ENCODE results near the gene LRRC32. TPM values are rescaled to one million over a fixed set of nuclear protein-coding genes. Genes with fewer than 3 reads are reported as not detected.

LRRC32 gene
- polyA plus RNA-seq, 1 donor (not counting 4 experiments of a cell fraction or from before 2014, with no cell fraction given): not detected

- Histone ChIP-seq H4K20me1 (ENCODE audit: control insufficient read depth, extremely low read depth, insufficient read depth, low read length) (no peaks in the 10 kb centered on the region), H3K27me3 (ENCODE audit: control insufficient read depth, extremely low read depth, insufficient read depth, low read length) (peaks cover under 1% of the 10 kb centered on the region), H3K9me3 (ENCODE audit: control insufficient read depth, low read depth, low read length) (peaks cover 4% of the 10 kb centered on the region), H2AFZ (ENCODE audit: control insufficient read depth, low read length) (peak overlapping the region; percentile 68), H3K4me2 (ENCODE audit: control insufficient read depth, extremely low read depth, insufficient read depth, low read depth, low read length) (no peak overlapping the region), H3K36me3 (ENCODE audit: control insufficient read depth in 2 of 2, extremely low read depth in 1 of 2, insufficient read depth in 2 of 2, low read length in 2 of 2) (no peaks in the 10 kb centered on the region), H3K27ac (ENCODE audit: control insufficient read depth, insufficient read depth, low read length) (no peak overlapping the region), H3K4me1 (ENCODE audit: control insufficient read depth, extremely low read depth, insufficient read depth, low read length) (peaks cover 4% of the 10 kb centered on the region), H3K9ac (ENCODE audit: control insufficient read depth, extremely low read depth, insufficient read depth, low read length) (no peak overlapping the region), H3K4me3 (ENCODE audit: control insufficient read depth in 2 of 3, extremely low read depth in 1 of 3, insufficient read depth in 2 of 3, low read depth in 1 of 3, low read length in 3 of 3) (no peak overlapping the region), H3K9me1 (ENCODE audit: control insufficient read depth, extremely low read depth, insufficient read depth, low read length) (no peaks in the 10 kb centered on the region), H3K79me2 (ENCODE audit: control insufficient read depth, insufficient read depth, low read length) (no peaks in the 10 kb centered on the region)
- DNase-seq (ENCODE audit: low read depth, low spot score): no peak
- peak in 1 of 3 experiments; percentile 49 for TF ChIP-seq CTCF (optimal IDR thresholded peaks at IDR 0.05 in 1 of 3, IDR thresholded peaks at IDR 0.05 in 1 of 3, conservative IDR thresholded peaks at IDR 0.05 in 1 of 3; ENCODE audit: extremely low read depth in 1 of 3, insufficient read depth in 2 of 3, low read length in 3 of 3)
- TF ChIP-seq EZH2 (IDR thresholded peaks at IDR 0.05; ENCODE audit: low read length): no peak
- no peak for FAIRE-seq
- dilution Hi-C loops (cut with MboI; ENCODE audit: extremely low pct_ligation_motif_present, low sequenced_read_pairs): no loop called here
Measured at GRCh38 chr11:76629853-76630599, 40.5 kb downstream of the LRRC32 start.

- no peaks in the 10 kb centered on the region for H3K36me3 ChIP-seq (ENCODE audit: control insufficient read depth in 2 of 2, extremely low read depth in 1 of 2, insufficient read depth in 2 of 2, low read length in 2 of 2)
- no peaks in the 10 kb centered on the region for H3K79me2 ChIP-seq (ENCODE audit: control insufficient read depth, insufficient read depth, low read length)
- peaks cover 4% of the 10 kb centered on the region for H3K9me3 ChIP-seq (ENCODE audit: control insufficient read depth, low read depth, low read length)
- H3K4me3 ChIP-seq (ENCODE audit: control insufficient read depth in 2 of 3, extremely low read depth in 1 of 3, insufficient read depth in 2 of 3, low read depth in 1 of 3, low read length in 3 of 3): no peak overlapping the region
- H4K20me1 ChIP-seq (ENCODE audit: control insufficient read depth, extremely low read depth, insufficient read depth, low read length): no peaks in the 10 kb centered on the region
- dilution Hi-C loops (cut with MboI; ENCODE audit: extremely low pct_ligation_motif_present, low sequenced_read_pairs): no loop called here
- peaks cover 4% of the 10 kb centered on the region for H3K4me1 ChIP-seq (ENCODE audit: control insufficient read depth, extremely low read depth, insufficient read depth, low read length)
- no peak for TF ChIP-seq CTCF (optimal IDR thresholded peaks at IDR 0.05 in 1 of 3, IDR thresholded peaks at IDR 0.05 in 1 of 3, conservative IDR thresholded peaks at IDR 0.05 in 1 of 3; ENCODE audit: extremely low read depth in 1 of 3, insufficient read depth in 2 of 3, low read length in 3 of 3)
- no peak for TF ChIP-seq EZH2 (IDR thresholded peaks at IDR 0.05; ENCODE audit: low read length)
- H3K27ac ChIP-seq (ENCODE audit: control insufficient read depth, insufficient read depth, low read length): no peak overlapping the region
- no peaks in the 10 kb centered on the region for H3K27me3 ChIP-seq (ENCODE audit: control insufficient read depth, extremely low read depth, insufficient read depth, low read length)
- no peak overlapping the region for H3K4me2 ChIP-seq (ENCODE audit: control insufficient read depth, extremely low read depth, insufficient read depth, low read depth, low read length)
- no peak overlapping the region for H3K9ac ChIP-seq (ENCODE audit: control insufficient read depth, extremely low read depth, insufficient read depth, low read length)
- no peaks in the 10 kb centered on the region for H3K9me1 ChIP-seq (ENCODE audit: control insufficient read depth, extremely low read depth, insufficient read depth, low read length)
- no peak overlapping the region for H2AFZ ChIP-seq (ENCODE audit: control insufficient read depth, low read length)
- FAIRE-seq (no peak), DNase-seq (ENCODE audit: low read depth, low spot score) (no peak)
Measured at GRCh38 chr11:76629116-76629852, 41.3 kb downstream of the LRRC32 start.

All from keratinocyte (primary cell).